Mesodermal cell (in vitro differentiated cells): ENCODE measurements around the gene ZMYND19.
A peak's percentile ranks its signal among the peaks of the same experiment; 100 is the strongest.
"Not testable (repeated sequence)": the region's sequence is repeated elsewhere in the genome, so short reads cannot be mapped to it uniquely, and the experiment has no call there.

Source experiments
- H3K27ac ChIP-seq: 2 replicates; pipeline ENCODE4 v1.7.0; 2013; ENCODE audit warnings: mild to moderate bottlenecking, low read depth, low read length, moderate library complexity; ENCODE audit not compliant: severe bottlenecking
- H3K36me3 ChIP-seq: 2 replicates; pipeline ENCODE4 v1.7.1; 2013; ENCODE audit warnings: mild to moderate bottlenecking, low read length, moderate library complexity; ENCODE audit not compliant: control insufficient read depth, insufficient read depth
- H3K4me1 ChIP-seq: one replicate; pipeline ENCODE4 v1.7.1; 2013; ENCODE audit warnings: mild to moderate bottlenecking, low read length; ENCODE audit not compliant: insufficient read depth, control insufficient read depth, poor library complexity, severe bottlenecking
- H3K4me3 ChIP-seq: 2 replicates; pipeline ENCODE4 v1.7.0; 2013; ENCODE audit warnings: low read length, control low read depth, mild to moderate bottlenecking; ENCODE audit not compliant: insufficient read depth, poor library complexity, severe bottlenecking; ENCODE audit errors: extremely low read depth
- H3K9me3 ChIP-seq: 2 replicates; pipeline ENCODE4 v1.7.1; 2013; ENCODE audit warnings: mild to moderate bottlenecking, low read length, moderate library complexity; ENCODE audit not compliant: control insufficient read depth
- WGBS, 2 experiments: methylation state at CpG; one replicate each; pipeline ENCODE4 v1.1.5; 2013; ENCODE audit warnings: missing lambda C conversion rate in 2 of 2; ENCODE audit not compliant: insufficient coverage in 2 of 2; 5-methylcytosine and 5-hydroxymethylcytosine counted together

The ZMYND19 gene

DNA sequence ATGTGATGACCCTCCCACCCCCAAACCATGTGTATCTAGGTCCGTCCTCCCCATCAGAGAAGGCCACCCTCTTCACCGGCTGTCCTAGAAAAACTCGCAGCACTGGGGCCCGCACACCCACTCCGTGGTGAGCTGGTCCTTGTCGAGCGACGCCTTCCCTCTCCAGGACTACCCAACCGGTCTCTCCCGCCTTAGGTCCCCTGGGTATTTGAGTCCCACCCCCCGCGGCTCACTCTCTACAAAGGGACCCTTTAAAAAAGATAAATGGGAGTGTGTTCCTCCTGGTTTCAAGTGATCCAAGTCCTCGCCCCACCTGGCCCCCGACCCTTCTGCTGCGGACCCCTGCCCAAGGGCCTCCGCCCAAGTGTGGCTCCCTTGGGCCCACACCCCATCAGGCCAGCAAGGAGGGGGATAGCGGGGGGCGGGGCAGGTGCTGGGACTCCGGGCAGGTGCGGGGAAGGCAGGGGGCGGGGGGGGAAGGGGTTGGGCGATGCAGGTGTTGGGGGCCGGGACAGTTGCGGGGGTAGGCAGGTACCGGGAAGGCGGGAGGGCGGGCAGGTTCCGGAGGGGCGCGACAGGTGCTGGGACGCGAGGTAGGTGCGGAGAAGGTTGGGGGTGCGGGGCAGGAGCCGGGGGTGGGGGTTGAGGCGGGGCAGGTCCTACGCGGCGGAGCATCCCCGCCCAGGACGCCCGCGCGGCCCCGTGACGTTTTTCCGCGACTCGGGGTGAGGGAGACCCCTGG lies 14.2 kb upstream of the ZMYND19 start:
- Histone ChIP-seq H3K36me3 (no peaks in the 10 kb centered on the region), H3K4me1 (no peaks in the 10 kb centered on the region), H3K9me3 (no peaks in the 10 kb centered on the region), H3K27ac (no peak overlapping the region), H3K4me3 (peak overlapping the region; percentile 25)
- WGBS, 2 experiments = 56 to 82% methylated on average over 11 to 12 of the region's 49 CpGs

DNA sequence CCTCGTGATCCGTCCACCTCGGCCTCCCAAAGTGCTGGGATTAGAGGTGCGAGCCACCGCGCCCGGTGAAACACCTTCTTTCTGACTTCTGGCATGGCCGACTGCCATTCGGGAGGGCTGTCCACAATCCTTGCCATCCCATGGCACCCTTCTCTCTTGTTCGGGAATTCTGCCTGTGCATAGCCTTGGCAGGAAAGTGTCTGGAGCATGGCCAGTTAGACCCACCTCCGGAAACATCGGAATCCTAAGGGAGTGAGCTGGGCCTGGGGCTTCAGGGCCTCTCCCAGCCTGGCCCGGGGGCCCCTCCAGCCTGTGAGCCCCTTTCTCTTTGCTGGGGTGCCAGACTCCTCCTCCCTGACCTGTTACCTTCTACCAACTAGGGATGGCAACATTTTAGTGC lies 13.6 kb upstream of the ZMYND19 start:
- no peaks in the 10 kb centered on the region for H3K36me3 ChIP-seq
- no peak overlapping the region for H3K27ac ChIP-seq
- no peak overlapping the region for H3K4me3 ChIP-seq
- H3K4me1 ChIP-seq = no peaks in the 10 kb centered on the region
- 92 to 96% methylated on average over 13 of the region's 13 CpGs for WGBS, 2 experiments
- no peaks in the 10 kb centered on the region for H3K9me3 ChIP-seq

DNA sequence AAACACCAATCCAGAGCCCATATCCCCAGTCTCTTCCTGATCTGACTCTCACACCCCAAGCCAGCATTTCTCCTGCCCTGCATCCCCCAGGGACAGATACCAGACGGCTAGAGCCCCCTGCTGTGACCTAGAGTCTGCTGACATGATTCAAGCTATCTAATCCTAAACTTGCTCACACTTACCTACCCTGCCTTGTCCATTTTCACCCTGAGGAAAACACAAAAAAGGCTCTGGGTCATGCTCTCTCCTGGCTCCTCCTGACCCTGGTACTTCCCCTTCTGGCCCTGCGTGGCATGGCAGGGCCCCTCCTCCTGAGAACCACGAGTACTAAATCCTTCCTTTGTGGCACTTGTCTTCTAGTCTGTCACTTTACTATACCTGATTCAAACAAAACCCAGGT lies 12.3 kb upstream of the ZMYND19 start:
- Histone ChIP-seq H3K36me3 (no peaks in the 10 kb centered on the region), H3K9me3 (no peaks in the 10 kb centered on the region), H3K4me1 (no peaks in the 10 kb centered on the region), H3K27ac (no peak overlapping the region), H3K4me3 (no peak overlapping the region)
- 7 to 23% methylated on average over 3 of the region's 3 CpGs for WGBS, 2 experiments

DNA sequence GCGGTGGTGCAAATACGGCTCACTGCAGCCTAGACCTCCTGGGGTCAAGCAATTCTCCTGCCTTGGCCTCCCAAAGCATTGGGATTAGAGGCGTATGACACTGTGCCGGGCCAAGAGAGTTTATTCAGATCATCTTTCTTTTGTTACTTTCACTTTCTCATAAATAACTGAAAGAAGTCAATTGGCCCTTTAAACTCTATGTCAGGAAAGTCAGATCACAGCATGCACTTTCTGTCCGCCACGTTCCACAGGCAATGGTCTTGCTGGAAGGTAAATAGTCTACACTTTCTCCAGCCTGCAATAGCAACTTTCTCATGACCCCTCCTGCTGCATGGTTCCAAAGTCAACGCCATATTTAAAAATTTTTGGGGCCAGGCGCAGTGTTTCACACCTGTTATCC lies 8.6 kb upstream of the ZMYND19 start:
- no peaks in the 10 kb centered on the region for H3K4me1 ChIP-seq
- no peak overlapping the region for H3K27ac ChIP-seq
- H3K36me3 ChIP-seq = no peaks in the 10 kb centered on the region
- H3K4me3 ChIP-seq = no peak overlapping the region
- 78 to 82% methylated on average over 8 of the region's 8 CpGs for WGBS, 2 experiments
- no peaks in the 10 kb centered on the region for H3K9me3 ChIP-seq

DNA sequence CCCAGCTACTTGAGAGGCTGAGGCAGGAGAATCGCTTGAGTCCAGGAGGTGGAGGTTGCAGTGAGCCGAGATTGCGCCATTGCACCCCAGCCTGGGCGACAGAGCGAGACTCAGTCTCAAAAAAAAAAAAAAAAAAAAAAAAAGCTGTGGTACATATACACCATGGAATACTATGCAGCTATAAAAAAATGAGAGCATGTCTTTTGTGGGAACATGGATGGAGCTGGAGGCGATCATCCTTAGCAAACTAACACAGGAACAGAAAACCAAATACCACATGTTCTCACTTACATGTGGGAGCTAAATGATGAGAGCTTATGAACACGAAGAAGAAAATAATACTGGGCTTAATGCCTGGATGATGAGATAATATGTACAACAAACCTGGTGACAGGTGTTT lies 6.3 kb upstream of the ZMYND19 start:
- not testable (repeated sequence) for H3K9me3 ChIP-seq, H3K4me1 ChIP-seq, H3K27ac ChIP-seq, H3K36me3 ChIP-seq, H3K4me3 ChIP-seq
- 78% methylated on average over 1 of the region's 7 CpGs; no CpG with 5 or more reads in 1 of the 2 experiments for WGBS, 2 experiments

DNA sequence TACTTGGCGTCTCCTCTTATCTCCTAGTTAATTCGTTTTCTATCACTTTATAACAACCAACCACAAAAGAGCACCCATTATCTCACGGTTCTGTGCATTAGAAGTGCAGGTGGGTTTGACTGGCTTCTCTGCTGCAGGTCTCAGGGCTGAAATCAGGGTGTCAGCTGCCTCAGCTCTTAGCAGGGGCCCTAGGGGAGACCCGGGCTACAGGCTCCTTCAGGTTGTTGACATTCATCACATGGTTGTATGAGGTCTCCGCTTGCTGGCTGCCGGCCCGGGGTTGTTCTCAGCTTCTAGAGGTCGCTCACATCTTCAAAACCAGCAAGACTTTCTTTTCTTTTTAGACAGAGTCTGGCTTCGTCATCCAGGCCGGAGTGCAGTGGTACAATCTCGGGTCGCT lies 2.9 kb upstream of the ZMYND19 start:
- Histone ChIP-seq H3K36me3 (peaks cover 6% of the 10 kb centered on the region), H3K9me3 (no peaks in the 10 kb centered on the region), H3K4me3 (no peak overlapping the region), H3K4me1 (peaks cover 3% of the 10 kb centered on the region), H3K27ac (no peak overlapping the region)
- WGBS, 2 experiments = 89 to 90% methylated on average over 10 of the region's 12 CpGs

DNA sequence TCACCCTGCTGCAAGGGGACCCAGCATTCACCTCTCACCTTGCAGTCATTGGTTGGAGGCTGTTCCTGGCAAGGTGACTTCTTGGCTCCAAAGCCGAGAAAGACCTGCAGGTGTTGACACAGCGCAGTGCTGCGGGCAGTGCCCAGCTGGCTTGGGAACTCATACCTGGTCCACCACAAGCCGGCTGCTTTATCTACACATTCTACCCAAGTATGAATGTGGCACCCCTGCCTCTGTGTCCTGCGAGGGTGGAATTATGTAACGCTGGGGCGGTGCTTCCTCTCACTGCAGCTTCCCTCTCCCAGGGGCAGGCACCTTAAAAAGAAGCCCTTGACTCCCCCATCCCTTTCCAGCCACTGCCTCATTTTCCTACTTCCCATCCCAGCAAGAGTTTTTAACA lies 2.5 kb upstream of the ZMYND19 start:
- no peak overlapping the region for H3K27ac ChIP-seq
- peaks cover 10% of the 10 kb centered on the region for H3K36me3 ChIP-seq
- H3K4me1 ChIP-seq = peaks cover 3% of the 10 kb centered on the region
- H3K4me3 ChIP-seq = no peak overlapping the region
- no peaks in the 10 kb centered on the region for H3K9me3 ChIP-seq
- 90 to 95% methylated on average over 5 to 6 of the region's 7 CpGs for WGBS, 2 experiments

DNA sequence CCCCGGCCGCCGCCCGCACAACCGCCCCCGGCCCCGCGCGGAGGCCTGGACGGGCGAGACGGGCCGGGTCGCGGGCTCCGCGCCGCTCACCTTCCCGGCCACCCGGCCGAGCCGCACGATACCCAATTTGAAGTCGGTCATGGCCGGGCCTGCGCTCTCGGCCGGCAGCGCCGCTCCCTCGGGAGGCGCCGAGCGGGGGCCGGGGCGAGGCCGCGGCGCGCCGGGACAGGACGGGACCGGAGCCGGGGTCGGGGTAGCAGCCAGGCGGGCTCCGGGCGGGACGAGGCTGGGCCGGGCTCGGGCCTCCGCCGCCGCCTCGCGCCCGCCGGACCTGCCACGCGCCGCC lies 216 bp downstream of the ZMYND19 start:
- 1% methylated on average over 22 to 23 of the region's 61 CpGs for WGBS, 2 experiments

DNA sequence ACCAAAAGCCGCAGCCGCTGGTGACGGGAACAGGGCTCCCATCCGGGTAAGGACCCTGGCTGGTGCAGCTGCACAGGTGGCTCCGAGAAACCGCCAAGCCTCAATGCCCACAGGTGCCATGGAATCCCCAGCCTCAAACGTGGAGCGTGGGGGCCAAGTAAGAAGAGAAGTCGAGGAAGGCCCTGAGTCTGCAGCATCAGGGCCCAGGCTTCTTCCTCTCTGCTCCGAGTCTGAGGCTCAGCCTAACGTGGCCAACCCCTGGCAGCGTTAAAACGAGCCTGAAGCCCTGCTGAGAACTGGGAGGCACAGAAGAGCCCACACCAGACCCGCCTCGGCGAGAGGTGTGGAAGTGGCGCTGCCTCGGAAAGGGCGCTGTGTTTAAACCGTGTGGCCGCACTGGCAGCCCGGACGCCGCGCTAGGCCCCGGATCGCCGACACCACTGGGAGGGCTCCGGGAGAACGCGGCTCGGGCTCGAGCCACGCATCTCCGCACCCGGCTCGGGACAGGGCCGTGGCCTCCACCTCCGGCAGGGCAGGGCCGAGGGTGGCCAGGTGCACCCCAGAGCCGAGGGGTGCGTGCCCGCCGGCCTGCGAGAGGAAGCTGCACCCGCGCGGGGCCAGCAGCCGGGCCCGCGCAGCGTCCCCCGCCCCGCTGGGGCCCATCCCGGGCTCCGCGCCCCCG lies 730 bp downstream of the ZMYND19 start:
- Histone ChIP-seq H3K27ac (no peak overlapping the region), H3K36me3 (peaks cover 42% of the 10 kb centered on the region), H3K4me3 (peak overlapping the region; percentile 64), H3K9me3 (no peaks in the 10 kb centered on the region), H3K4me1 (peaks cover 3% of the 10 kb centered on the region)
- 7 to 11% methylated on average over 32 to 46 of the region's 58 CpGs for WGBS, 2 experiments

More for the DNA sequence above, 216 bp downstream of the ZMYND19 start:
- peaks cover 37% of the 10 kb centered on the region for H3K36me3 ChIP-seq
- peaks cover 3% of the 10 kb centered on the region for H3K4me1 ChIP-seq
- H3K9me3 ChIP-seq = no peaks in the 10 kb centered on the region
- peak overlapping the region; percentile 64 for H3K4me3 ChIP-seq
- H3K27ac ChIP-seq = no peak overlapping the region

DNA sequence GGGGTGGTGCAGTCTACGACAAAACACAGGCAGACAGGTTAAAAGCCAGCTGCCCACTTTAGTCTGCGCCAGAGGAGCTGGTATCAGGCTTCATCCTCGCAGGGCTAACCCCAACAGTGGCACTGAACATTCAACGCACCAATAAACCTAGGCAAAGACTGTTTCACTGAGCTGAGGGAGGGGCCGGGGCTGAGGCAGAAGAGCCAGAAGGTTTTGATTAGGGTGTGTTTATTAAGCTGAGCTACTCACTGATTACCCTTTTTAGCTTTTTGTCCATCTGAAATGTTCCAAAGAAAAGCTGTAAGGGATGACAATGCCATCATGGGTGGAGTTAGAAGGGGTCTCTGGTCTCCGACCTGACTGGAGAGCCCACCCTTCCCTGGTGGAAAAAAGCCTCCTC lies 1.4 kb downstream of the ZMYND19 start:
- Histone ChIP-seq H3K4me1 (peaks cover 3% of the 10 kb centered on the region), H3K9me3 (no peaks in the 10 kb centered on the region), H3K36me3 (peaks cover 49% of the 10 kb centered on the region), H3K27ac (no peak overlapping the region), H3K4me3 (peak overlapping the region; percentile 64)
- 95 to 100% methylated on average over 5 to 6 of the region's 6 CpGs for WGBS, 2 experiments

DNA sequence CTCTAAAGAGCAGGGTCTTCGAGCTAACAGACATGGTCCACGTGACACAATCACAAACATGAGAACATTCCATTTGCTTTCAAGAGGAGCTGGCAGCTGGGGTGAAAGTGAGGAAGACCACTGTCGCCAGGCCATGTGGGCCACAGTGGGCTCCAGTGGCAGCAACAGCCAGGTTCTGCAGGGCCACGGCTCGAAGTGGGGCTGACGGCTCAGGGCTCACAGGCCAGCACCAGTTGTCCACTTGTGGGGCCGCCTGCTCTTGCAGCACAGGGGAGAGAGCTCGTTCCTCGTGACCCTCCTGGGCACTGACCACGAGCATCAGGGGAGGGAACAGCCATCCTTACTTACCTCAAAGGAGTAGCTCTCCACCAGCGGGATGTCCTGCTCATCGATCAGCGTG lies 2.0 kb downstream of the ZMYND19 start:
- WGBS, 2 experiments = 88% methylated on average over 8 to 12 of the region's 13 CpGs
- Histone ChIP-seq H3K36me3 (peaks cover 55% of the 10 kb centered on the region), H3K4me3 (no peak overlapping the region)

More for the DNA sequence above, 2.0 kb downstream of the ZMYND19 start:
- no peak overlapping the region for H3K27ac ChIP-seq
- H3K9me3 ChIP-seq = no peaks in the 10 kb centered on the region
- peaks cover 3% of the 10 kb centered on the region for H3K4me1 ChIP-seq
